ENCODE data around the gene MAP4K4.

The MAP4K4 gene

GRCh38 chr2:101801496-101801895 is 104.0 kb downstream of the MAP4K4 start:
- H3K18ac ChIP-seq (ENCODE audit: low read length): no peak overlapping the region
- H3K56ac ChIP-seq (ENCODE audit: low read length): no peak overlapping the region
- no peak overlapping the region for H3K4ac ChIP-seq (ENCODE audit: low read depth, low read length)
- H3K4me2 ChIP-seq (ENCODE audit: low read length): no peak overlapping the region
- H2BK15ac ChIP-seq (replicated peaks; ENCODE audit: low read depth): no peak overlapping the region
- H3K27me3 ChIP-seq (ENCODE audit: insufficient read depth, low read length, poor library complexity): no peaks in the 10 kb centered on the region
- H3K36me3 ChIP-seq (ENCODE audit: control insufficient read depth, insufficient read depth, low read length): no peaks in the 10 kb centered on the region
- no peak overlapping the region for H2AK5ac ChIP-seq (ENCODE audit: low read length)
- H3K23ac ChIP-seq (ENCODE audit: low read length): no peak overlapping the region
- H4K8ac ChIP-seq (ENCODE audit: low read depth, low read length): no peak overlapping the region
- H2BK5ac ChIP-seq (ENCODE audit: low read length): no peak overlapping the region
- no peak overlapping the region for H3K27ac ChIP-seq (ENCODE audit: low read depth, low read length)
- no peak overlapping the region for H2BK120ac ChIP-seq (ENCODE audit: low read depth, low read length)
- peaks cover 10% of the 10 kb centered on the region for H3K4me1 ChIP-seq (ENCODE audit: control insufficient read depth, low read depth, low read length)
- H4K5ac ChIP-seq (ENCODE audit: low read length): no peak overlapping the region
- H3K79me2 ChIP-seq (ENCODE audit: control insufficient read depth, insufficient read depth, low read length): peaks cover 42% of the 10 kb centered on the region
- WGBS (ENCODE audit: extremely low coverage, insufficient coverage, low lambda C conversion rate): no CpG with 5 or more reads among the region's 3 CpGs
- H3K4me3 ChIP-seq (ENCODE audit: low read length): no peak overlapping the region
- no peak overlapping the region for H3K9ac ChIP-seq (ENCODE audit: low read length)
- H3K79me1 ChIP-seq (ENCODE audit: low read length): peaks cover 24% of the 10 kb centered on the region
- DNase-seq: no peak

DNA sequence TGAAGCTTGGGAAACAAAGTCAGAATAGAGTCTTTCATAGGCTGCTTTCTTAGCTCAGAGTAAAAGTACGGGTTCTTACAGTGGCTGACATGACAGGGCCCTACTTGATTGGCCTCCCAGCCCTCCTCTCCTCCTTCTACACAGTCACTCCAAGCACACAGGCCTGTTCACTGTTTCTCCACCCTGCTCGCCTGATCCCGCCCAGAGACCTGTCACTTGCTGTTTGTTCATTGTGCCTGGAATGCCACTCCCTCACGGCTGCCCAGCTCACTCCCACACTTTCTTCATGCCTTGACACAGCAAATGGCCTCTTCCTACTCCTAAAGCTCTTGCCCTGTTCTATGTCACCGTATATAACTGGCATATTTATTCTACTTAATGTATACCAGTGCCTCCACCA is 104.8 kb downstream of the MAP4K4 start:
- WGBS (ENCODE audit: extremely low coverage, insufficient coverage, low lambda C conversion rate): no CpG with 5 or more reads among the region's 5 CpGs
- no peaks in the 10 kb centered on the region for H3K36me3 ChIP-seq (ENCODE audit: control insufficient read depth, insufficient read depth, low read length)
- no peak overlapping the region for H3K9ac ChIP-seq (ENCODE audit: low read length)
- H4K8ac ChIP-seq (ENCODE audit: low read depth, low read length): no peak overlapping the region
- no peaks in the 10 kb centered on the region for H3K27me3 ChIP-seq (ENCODE audit: insufficient read depth, low read length, poor library complexity)
- no peak overlapping the region for H2BK5ac ChIP-seq (ENCODE audit: low read length)
- H2BK15ac ChIP-seq (replicated peaks; ENCODE audit: low read depth): no peak overlapping the region
- no peak overlapping the region for H3K23ac ChIP-seq (ENCODE audit: low read length)
- no peak overlapping the region for H2AK5ac ChIP-seq (ENCODE audit: low read length)
- H3K18ac ChIP-seq (ENCODE audit: low read length): no peak overlapping the region
- no peak for DNase-seq
- no peak overlapping the region for H3K4me2 ChIP-seq (ENCODE audit: low read length)
- no peak overlapping the region for H3K56ac ChIP-seq (ENCODE audit: low read length)
- H3K4me1 ChIP-seq (ENCODE audit: control insufficient read depth, low read depth, low read length): peaks cover 8% of the 10 kb centered on the region
- H2BK120ac ChIP-seq (ENCODE audit: low read depth, low read length): no peak overlapping the region
- H3K4me3 ChIP-seq (ENCODE audit: low read length): no peak overlapping the region
- H3K4ac ChIP-seq (ENCODE audit: low read depth, low read length): no peak overlapping the region
- peaks cover 22% of the 10 kb centered on the region for H3K79me1 ChIP-seq (ENCODE audit: low read length)
- H3K27ac ChIP-seq (ENCODE audit: low read depth, low read length): no peak overlapping the region
- peaks cover 41% of the 10 kb centered on the region for H3K79me2 ChIP-seq (ENCODE audit: control insufficient read depth, insufficient read depth, low read length)
- no peak overlapping the region for H4K5ac ChIP-seq (ENCODE audit: low read length)

DNA sequence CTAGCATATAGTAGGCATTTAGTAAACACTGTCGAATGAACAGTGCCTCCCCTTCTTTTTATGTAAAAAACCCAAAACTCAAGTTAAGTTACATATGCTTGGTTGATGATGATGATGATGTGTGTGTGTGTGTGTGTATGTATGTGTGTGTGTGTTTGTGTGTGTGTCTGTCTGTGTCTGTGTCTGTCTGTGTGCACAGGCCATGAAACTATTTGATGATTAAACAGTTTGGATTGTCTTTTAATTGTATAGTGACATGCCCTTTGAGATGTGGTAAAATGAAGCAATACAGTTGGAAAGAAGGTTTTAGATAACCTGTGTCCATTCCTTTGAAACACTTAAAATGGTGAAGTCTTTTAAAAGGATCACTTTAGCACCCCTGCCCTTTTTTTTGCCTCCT is 105.6 kb downstream of the MAP4K4 start:
- Histone ChIP-seq H2BK120ac (ENCODE audit: low read depth, low read length) (no peak overlapping the region), H2BK15ac (replicated peaks; ENCODE audit: low read depth) (no peak overlapping the region), H3K79me1 (ENCODE audit: low read length) (peaks cover 28% of the 10 kb centered on the region), H2BK5ac (ENCODE audit: low read length) (no peak overlapping the region), H3K18ac (ENCODE audit: low read length) (no peak overlapping the region), H3K27ac (ENCODE audit: low read depth, low read length) (no peak overlapping the region), H3K27me3 (ENCODE audit: insufficient read depth, low read length, poor library complexity) (no peaks in the 10 kb centered on the region), H3K4ac (ENCODE audit: low read depth, low read length) (no peak overlapping the region), H2AK5ac (ENCODE audit: low read length) (no peak overlapping the region), H3K9ac (ENCODE audit: low read length) (no peak overlapping the region), H3K4me2 (ENCODE audit: low read length) (no peak overlapping the region), H4K5ac (ENCODE audit: low read length) (no peak overlapping the region), H3K4me3 (ENCODE audit: low read length) (no peak overlapping the region), H3K23ac (ENCODE audit: low read length) (no peak overlapping the region), H3K56ac (ENCODE audit: low read length) (peak overlapping the region; percentile 59), H3K79me2 (ENCODE audit: control insufficient read depth, insufficient read depth, low read length) (peaks cover 46% of the 10 kb centered on the region), H3K36me3 (ENCODE audit: control insufficient read depth, insufficient read depth, low read length) (no peaks in the 10 kb centered on the region), H3K4me1 (ENCODE audit: control insufficient read depth, low read depth, low read length) (peaks cover 13% of the 10 kb centered on the region), H4K8ac (ENCODE audit: low read depth, low read length) (no peak overlapping the region)
- no CpG with 5 or more reads among the region's 1 CpG for WGBS (ENCODE audit: extremely low coverage, insufficient coverage, low lambda C conversion rate)
- DNase-seq: no peak

- Histone ChIP-seq H2AK5ac (ENCODE audit: low read length) (no peak overlapping the region), H3K9ac (ENCODE audit: low read length) (no peak overlapping the region), H3K4ac (ENCODE audit: low read depth, low read length) (no peak overlapping the region), H3K23ac (ENCODE audit: low read length) (no peak overlapping the region), H2BK5ac (ENCODE audit: low read length) (no peak overlapping the region), H3K56ac (ENCODE audit: low read length) (no peak overlapping the region), H3K27me3 (ENCODE audit: insufficient read depth, low read length, poor library complexity) (no peaks in the 10 kb centered on the region), H3K4me1 (ENCODE audit: control insufficient read depth, low read depth, low read length) (peaks cover 14% of the 10 kb centered on the region), H3K79me1 (ENCODE audit: low read length) (peaks cover 28% of the 10 kb centered on the region), H2BK15ac (replicated peaks; ENCODE audit: low read depth) (no peak overlapping the region), H3K4me2 (ENCODE audit: low read length) (no peak overlapping the region), H3K27ac (ENCODE audit: low read depth, low read length) (no peak overlapping the region), H4K5ac (ENCODE audit: low read length) (no peak overlapping the region), H3K36me3 (ENCODE audit: control insufficient read depth, insufficient read depth, low read length) (no peaks in the 10 kb centered on the region), H2BK120ac (ENCODE audit: low read depth, low read length) (no peak overlapping the region), H3K79me2 (ENCODE audit: control insufficient read depth, insufficient read depth, low read length) (peaks cover 48% of the 10 kb centered on the region), H3K4me3 (ENCODE audit: low read length) (no peak overlapping the region), H3K18ac (ENCODE audit: low read length) (no peak overlapping the region), H4K8ac (ENCODE audit: low read depth, low read length) (no peak overlapping the region)
- no CpG with 5 or more reads among the region's 8 CpGs for WGBS (ENCODE audit: extremely low coverage, insufficient coverage, low lambda C conversion rate)
- DNase-seq: no peak
Measured at GRCh38 chr2:101803945-101804696, 106.6 kb downstream of the MAP4K4 start.

GRCh38 chr2:101805152-101806088 is 107.9 kb downstream of the MAP4K4 start:
- Histone ChIP-seq H3K4ac (ENCODE audit: low read depth, low read length) (no peak overlapping the region), H2BK120ac (ENCODE audit: low read depth, low read length) (no peak overlapping the region), H3K36me3 (ENCODE audit: control insufficient read depth, insufficient read depth, low read length) (no peaks in the 10 kb centered on the region), H2BK15ac (replicated peaks; ENCODE audit: low read depth) (peak overlapping the region; percentile 93), H3K27ac (ENCODE audit: low read depth, low read length) (peak overlapping the region; percentile 38), H3K4me3 (ENCODE audit: low read length) (no peak overlapping the region), H3K9ac (ENCODE audit: low read length) (peak overlapping the region; percentile 3), H3K79me1 (ENCODE audit: low read length) (peaks cover 27% of the 10 kb centered on the region), H3K56ac (ENCODE audit: low read length) (peak overlapping the region; percentile 18), H3K79me2 (ENCODE audit: control insufficient read depth, insufficient read depth, low read length) (peaks cover 47% of the 10 kb centered on the region), H4K8ac (ENCODE audit: low read depth, low read length) (no peak overlapping the region), H2BK5ac (ENCODE audit: low read length) (no peak overlapping the region), H3K23ac (ENCODE audit: low read length) (no peak overlapping the region), H3K4me2 (ENCODE audit: low read length) (no peak overlapping the region), H3K27me3 (ENCODE audit: insufficient read depth, low read length, poor library complexity) (no peaks in the 10 kb centered on the region), H3K18ac (ENCODE audit: low read length) (peak overlapping the region; percentile 13), H3K4me1 (ENCODE audit: control insufficient read depth, low read depth, low read length) (peaks cover 14% of the 10 kb centered on the region), H4K5ac (ENCODE audit: low read length) (no peak overlapping the region), H2AK5ac (ENCODE audit: low read length) (no peak overlapping the region)
- no CpG with 5 or more reads among the region's 9 CpGs for WGBS (ENCODE audit: extremely low coverage, insufficient coverage, low lambda C conversion rate)
- peak; percentile 57 for DNase-seq
